HepG2 (cell line): ENCODE measurements around the gene NEURL4. TPM values are rescaled to one million over a fixed set of nuclear protein-coding genes. Genes with fewer than 3 reads are reported as not detected.

Source experiments
- BATF2 ChIP-seq: sonication (generic); formaldehyde crosslinking; IDR thresholded peaks from 2 replicates; pipeline ENCODE4 v1.8.0; 2022; ENCODE audit warnings: mild to moderate bottlenecking, missing genetic modification reagents, moderate library complexity
- DPF2 ChIP-seq: sonication (generic); formaldehyde crosslinking; IDR thresholded peaks from 2 replicates; pipeline ENCODE4 v1.4.0; 2020; ENCODE audit warnings: mild to moderate bottlenecking, low read depth, missing genetic modification reagents, borderline replicate concordance
- FOXP1 ChIP-seq, 2 experiments: fragments of 450-650 bp in 1 of 2; IDR thresholded peaks; 2 replicates each; pipeline ENCODE4 v1.6.1; 2017 to 2018; ENCODE audit warnings: antibody characterized with exemption in 1 of 2
- HCFC1 ChIP-seq: fragments of 150-350 bp; IDR thresholded peaks from 2 replicates; pipeline ENCODE4 v1.6.1; 2014; ENCODE audit warnings: low read depth, low read length
- HNF4G ChIP-seq, 2 experiments: sonication (generic) in 1 of 2; formaldehyde crosslinking in 1 of 2; IDR thresholded peaks; 2 replicates each; pipeline versions ENCODE4 v1.4.0 to v1.6.1; 2011 to 2020; ENCODE audit warnings: borderline replicate concordance in 2 of 2, low read depth in 2 of 2, mild to moderate bottlenecking in 2 of 2, low read length in 1 of 2, missing genetic modification reagents in 1 of 2, moderate library complexity in 1 of 2
- MTF1 ChIP-seq: sonication (generic); formaldehyde crosslinking; IDR thresholded peaks from 2 replicates; pipeline ENCODE4 v1.5.0; 2020; ENCODE audit warnings: missing genetic modification reagents
- NFRKB ChIP-seq: fragments of 450-650 bp; IDR thresholded peaks from 2 replicates; pipeline ENCODE4 v1.6.1; 2017
- NR3C1 ChIP-seq: sonication (generic); formaldehyde crosslinking; IDR thresholded peaks from 2 replicates; pipeline ENCODE4 v1.4.0; 2020; ENCODE audit warnings: missing genetic modification reagents
- RARG ChIP-seq: sonication (generic); formaldehyde crosslinking; IDR thresholded peaks from 2 replicates; pipeline ENCODE4 v1.4.0; 2020; ENCODE audit warnings: low read depth, mild to moderate bottlenecking, missing genetic modification reagents
- RFX1 ChIP-seq: fragments of 450-650 bp; IDR thresholded peaks from 2 replicates; pipeline ENCODE4 v1.6.1; 2017
- SIN3A ChIP-seq: IDR thresholded peaks from 2 replicates; pipeline ENCODE4 v1.6.1; 2011; ENCODE audit warnings: low read depth, mild to moderate bottlenecking, control low read depth, low read length, borderline replicate concordance
- SNAPC2 ChIP-seq: sonication (generic); formaldehyde crosslinking; IDR thresholded peaks from 2 replicates; pipeline ENCODE4 v1.8.1; 2022; ENCODE audit warnings: mild to moderate bottlenecking, missing genetic modification reagents
- SNAPC5 ChIP-seq: sonication (generic); formaldehyde crosslinking; IDR thresholded peaks from 2 replicates; pipeline ENCODE4 v1.8.1; 2023; ENCODE audit warnings: mild to moderate bottlenecking, missing genetic modification reagents, borderline replicate concordance
- STAT5B ChIP-seq: sonication (generic); formaldehyde crosslinking; IDR thresholded peaks from 2 replicates; pipeline ENCODE4 v1.4.0; 2020; ENCODE audit warnings: missing genetic modification reagents
- ZC3H13 ChIP-seq: sonication (generic); formaldehyde crosslinking; IDR thresholded peaks from 2 replicates; pipeline ENCODE4 v1.8.1; 2023; ENCODE audit warnings: mild to moderate bottlenecking, missing genetic modification reagents, moderate library complexity
- ZMYM2 ChIP-seq: sonication (generic); formaldehyde crosslinking; IDR thresholded peaks from 2 replicates; pipeline ENCODE4 v1.8.0; 2022; ENCODE audit warnings: mild to moderate bottlenecking, missing genetic modification reagents
- ZNF17 ChIP-seq: sonication (generic); formaldehyde crosslinking; IDR thresholded peaks from 2 replicates; pipeline ENCODE4 v1.5.0; 2020; ENCODE audit warnings: mild to moderate bottlenecking, missing genetic modification reagents
- ZNF432 ChIP-seq: sonication (generic); formaldehyde crosslinking; IDR thresholded peaks from 2 replicates; pipeline ENCODE4 v1.5.0; 2020; ENCODE audit warnings: missing genetic modification reagents, mild to moderate bottlenecking, borderline replicate concordance
- ZNF552 ChIP-seq: sonication (generic); formaldehyde crosslinking; IDR thresholded peaks from 2 replicates; pipeline ENCODE4 v1.9.0; 2022; ENCODE audit warnings: missing genetic modification reagents, mild to moderate bottlenecking, borderline replicate concordance
- ZNF577 ChIP-seq: sonication (generic); formaldehyde crosslinking; IDR thresholded peaks from 2 replicates; pipeline ENCODE4 v1.4.0; 2020; ENCODE audit warnings: mild to moderate bottlenecking, low read depth, missing genetic modification reagents, borderline replicate concordance
- ZNF790 ChIP-seq: sonication (generic); formaldehyde crosslinking; IDR thresholded peaks from 2 replicates; pipeline ENCODE4 v1.8.0; 2022; ENCODE audit warnings: missing genetic modification reagents, mild to moderate bottlenecking, borderline replicate concordance
- ZSCAN25 ChIP-seq: sonication (generic); formaldehyde crosslinking; IDR thresholded peaks from 2 replicates; pipeline ENCODE4 v1.8.0; 2022; ENCODE audit warnings: mild to moderate bottlenecking, missing genetic modification reagents
- polyA plus RNA-seq, 8 experiments: library from polyadenylated mRNA; depleted of rRNA in 3 of 8; stranded (reverse) in 7 of 8; unstranded in 1 of 8; fragments of >200 nt; fragmentation: Illumina TruSeq in 4 of 8; extraction: Trizol in 4 of 8; gene quantifications; 2 replicates each; pipeline versions ENCODE4 v1.2.1 to v1.2.3, GENCODE V29; 2011 to 2016; ENCODE audit warnings: low read depth in 4 of 8, missing spikeins in 1 of 8, mixed read lengths in 1 of 8; ENCODE audit not compliant: insufficient read depth in 1 of 8
- total RNA-seq, 5 experiments: library from RNA; depleted of rRNA; stranded (reverse); fragments of >200 nt; fragmentation: Illumina TruSeq; extraction: Trizol; gene quantifications; 2 replicates each; pipeline ENCODE4 v1.2.3, GENCODE V29; 2016; ENCODE audit warnings: low read depth in 1 of 5
- TF ChIP-seq, protein P1 (sequence below): sonication (generic); formaldehyde crosslinking; IDR thresholded peaks from 2 replicates; pipeline ENCODE4 v1.4.0; 2020; ENCODE audit warnings: missing genetic modification reagents, borderline replicate concordance
- TF ChIP-seq, protein P2 (sequence below): sonication (generic); formaldehyde crosslinking; IDR thresholded peaks from 2 replicates; pipeline ENCODE4 v1.4.0; 2020; ENCODE audit warnings: missing genetic modification reagents, borderline replicate concordance

The NEURL4 gene
- total and polyA plus RNA-seq, 2 of the 13 experiments (the other 11 are each of a cell fraction or from before 2014, with no cell fraction given) = 14.8 to 15.7 TPM

DNA sequence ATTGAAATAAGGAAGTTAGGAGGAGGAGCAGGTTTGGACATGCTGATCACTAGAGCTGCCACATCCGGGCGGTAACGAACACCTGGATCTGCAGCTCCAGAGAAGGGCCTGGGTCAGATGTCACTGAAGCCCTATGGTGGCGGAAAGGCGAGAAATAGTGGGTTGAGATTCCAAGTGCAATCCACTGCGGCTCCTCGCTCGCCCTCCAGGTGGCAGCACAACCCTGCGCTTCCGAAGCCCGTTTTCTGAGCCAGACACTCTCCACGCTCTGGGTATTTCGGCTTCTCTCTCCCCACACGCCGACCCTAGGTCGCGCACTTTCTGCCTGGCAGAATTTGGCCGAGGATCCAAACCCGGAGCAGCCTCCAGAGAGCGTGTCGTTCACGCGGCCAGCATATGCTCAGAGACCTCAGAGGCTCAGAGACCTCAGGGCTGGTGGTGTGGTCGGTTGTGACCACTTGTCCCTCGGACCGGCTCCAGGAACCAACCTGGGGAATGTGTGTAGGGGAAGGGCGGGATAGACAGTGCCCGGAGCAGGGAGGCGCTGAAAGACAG is 48.5 kb downstream of the NEURL4 start (continued):
- no peak for TF ChIP-seq ZMYM2 (CRISPR knock-in tag)
- no peak for TF ChIP-seq ZNF552 (CRISPR knock-in tag)
- no peak for TF ChIP-seq NFRKB
- no peak for TF ChIP-seq BATF2
- TF ChIP-seq ZNF790 (CRISPR knock-in tag) = no peak
- peak; percentile 65; the same call in 1 of the 2 replicates for TF ChIP-seq SIN3A
- no peak for TF ChIP-seq HCFC1
- 0 out of 2 replicates have a peak, but pooled peaks have one; percentile 59 for TF ChIP-seq ZC3H13 (CRISPR knock-in tag)
- no peak for TF ChIP-seq MTF1 (CRISPR knock-in tag)
- peak; percentile 88 for TF ChIP-seq SNAPC2 (CRISPR knock-in tag)
- no peak for TF ChIP-seq NR3C1 (CRISPR knock-in tag)
- TF ChIP-seq ZNF432 (CRISPR knock-in tag) = no peak
- TF ChIP-seq, protein P1, sequence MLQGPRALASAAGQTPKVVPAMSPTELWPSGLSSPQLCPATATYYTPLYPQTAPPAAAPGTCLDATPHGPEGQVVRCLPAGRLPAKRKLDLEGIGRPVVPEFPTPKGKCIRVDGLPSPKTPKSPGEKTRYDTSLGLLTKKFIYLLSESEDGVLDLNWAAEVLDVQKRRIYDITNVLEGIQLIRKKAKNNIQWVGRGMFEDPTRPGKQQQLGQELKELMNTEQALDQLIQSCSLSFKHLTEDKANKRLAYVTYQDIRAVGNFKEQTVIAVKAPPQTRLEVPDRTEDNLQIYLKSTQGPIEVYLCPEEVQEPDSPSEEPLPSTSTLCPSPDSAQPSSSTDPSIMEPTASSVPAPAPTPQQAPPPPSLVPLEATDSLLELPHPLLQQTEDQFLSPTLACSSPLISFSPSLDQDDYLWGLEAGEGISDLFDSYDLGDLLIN = no peak
- TF ChIP-seq HNF4G (IDR thresholded peaks at IDR 0.05; ENCODE audit: borderline replicate concordance, low read depth, low read length) = no peak
- TF ChIP-seq HNF4G (CRISPR knock-in tag; IDR thresholded peaks at IDR 0.05; ENCODE audit: borderline replicate concordance, low read depth) = no peak
- TF ChIP-seq RFX1 = no peak
- TF ChIP-seq RARG = no peak
- no peak for TF ChIP-seq ZNF17 (CRISPR knock-in tag)
- TF ChIP-seq SNAPC5 (CRISPR knock-in tag) = 0 out of 2 replicates have a peak, but pooled peaks have one; percentile 49
- no peak for TF ChIP-seq FOXP1 (IDR thresholded peaks at IDR 0.05)
- no peak for TF ChIP-seq FOXP1 (CRISPR knock-in tag; IDR thresholded peaks at IDR 0.05)
- peak; percentile 85 for TF ChIP-seq ZSCAN25
- no peak for TF ChIP-seq STAT5B (CRISPR knock-in tag)
- TF ChIP-seq ZNF577 (CRISPR knock-in tag) = no peak
- TF ChIP-seq, protein P2, sequence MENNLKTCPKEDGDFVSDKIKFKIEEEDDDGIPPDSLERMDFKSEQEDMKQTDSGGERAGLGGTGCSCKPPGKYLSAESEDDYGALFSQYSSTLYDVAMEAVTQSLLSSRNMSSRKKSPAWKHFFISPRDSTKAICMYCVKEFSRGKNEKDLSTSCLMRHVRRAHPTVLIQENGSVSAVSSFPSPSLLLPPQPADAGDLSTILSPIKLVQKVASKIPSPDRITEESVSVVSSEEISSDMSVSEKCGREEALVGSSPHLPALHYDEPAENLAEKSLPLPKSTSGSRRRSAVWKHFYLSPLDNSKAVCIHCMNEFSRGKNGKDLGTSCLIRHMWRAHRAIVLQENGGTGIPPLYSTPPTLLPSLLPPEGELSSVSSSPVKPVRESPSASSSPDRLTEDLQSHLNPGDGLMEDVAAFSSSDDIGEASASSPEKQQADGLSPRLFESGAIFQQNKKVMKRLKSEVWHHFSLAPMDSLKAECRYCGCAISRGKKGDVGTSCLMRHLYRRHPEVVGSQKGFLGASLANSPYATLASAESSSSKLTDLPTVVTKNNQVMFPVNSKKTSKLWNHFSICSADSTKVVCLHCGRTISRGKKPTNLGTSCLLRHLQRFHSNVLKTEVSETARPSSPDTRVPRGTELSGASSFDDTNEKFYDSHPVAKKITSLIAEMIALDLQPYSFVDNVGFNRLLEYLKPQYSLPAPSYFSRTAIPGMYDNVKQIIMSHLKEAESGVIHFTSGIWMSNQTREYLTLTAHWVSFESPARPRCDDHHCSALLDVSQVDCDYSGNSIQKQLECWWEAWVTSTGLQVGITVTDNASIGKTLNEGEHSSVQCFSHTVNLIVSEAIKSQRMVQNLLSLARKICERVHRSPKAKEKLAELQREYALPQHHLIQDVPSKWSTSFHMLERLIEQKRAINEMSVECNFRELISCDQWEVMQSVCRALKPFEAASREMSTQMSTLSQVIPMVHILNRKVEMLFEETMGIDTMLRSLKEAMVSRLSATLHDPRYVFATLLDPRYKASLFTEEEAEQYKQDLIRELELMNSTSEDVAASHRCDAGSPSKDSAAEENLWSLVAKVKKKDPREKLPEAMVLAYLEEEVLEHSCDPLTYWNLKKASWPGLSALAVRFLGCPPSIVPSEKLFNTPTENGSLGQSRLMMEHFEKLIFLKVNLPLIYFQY (CRISPR knock-in tag) = no peak
- TF ChIP-seq DPF2 (CRISPR knock-in tag) = no peak
